CD4-positive, alpha-beta T cell treated with Interleukin-21 for 1 hour (primary cell): ENCODE data around the gene HOXA9.

ENCODE experiments used
- DNase-seq: peaks from one replicate; pipeline ENCODE4 v3.0.0-alpha.2; 2020

HOXA9 gene

GRCh38 chr7:27200761-27201579 lies 35.6 kb upstream of the HOXA9 start:
- no peak for DNase-seq

GRCh38 chr7:27199849-27200760 lies 34.8 kb upstream of the HOXA9 start, which contains the start of gene HOXA13:
HOXA13 (minus strand) TSS chr7:27200091; CDS start chr7:27200077, 14 bp downstream.
- DNase-seq: no peak

- no peak for DNase-seq
Measured at GRCh38 chr7:27198871-27199801, 33.8 kb upstream of the HOXA9 start.

GRCh38 chr7:27198138-27198841 lies 33.0 kb upstream of the HOXA9 start:
- DNase-seq: no peak

- DNase-seq: no peak
Measured at GRCh38 chr7:27197137-27198042, 32.1 kb upstream of the HOXA9 start.

- DNase-seq: peak; percentile 82
Measured at GRCh38 chr7:27196287-27196767, 31.0 kb upstream of the HOXA9 start.

GRCh38 chr7:27194686-27195379 lies 29.5 kb upstream of the HOXA9 start:
- DNase-seq: no peak

GRCh38 chr7:27194002-27194352 lies 28.6 kb upstream of the HOXA9 start:
- no peak for DNase-seq

- DNase-seq: no peak
Measured at GRCh38 chr7:27193335-27194001, 28.1 kb upstream of the HOXA9 start.

GRCh38 chr7:27192546-27193334 lies 27.4 kb upstream of the HOXA9 start:
- no peak for DNase-seq

- no peak for DNase-seq
Measured at GRCh38 chr7:27191833-27192545, 26.7 kb upstream of the HOXA9 start.

- DNase-seq: no peak
Measured at GRCh38 chr7:27191161-27191731, 25.9 kb upstream of the HOXA9 start.

- no peak for DNase-seq
Measured at GRCh38 chr7:27189997-27190748, 24.8 kb upstream of the HOXA9 start.

- no peak for DNase-seq
Measured at GRCh38 chr7:27189295-27189996, 24.1 kb upstream of the HOXA9 start.

GRCh38 chr7:27188386-27189294 lies 23.3 kb upstream of the HOXA9 start:
- peak; percentile 39 for DNase-seq
